ENCODE data around the gene MT1B. TPM values are rescaled to one million over a fixed set of nuclear protein-coding genes. Genes with fewer than 3 reads are reported as not detected.

MT1B gene
- total and polyA plus RNA-seq, 2 of the 4 experiments (the other 2 are of a cell fraction): not detected

GRCh38 chr16:56608043-56608875, 43.4 kb upstream of the MT1B start, which contains the start of gene MT2A:
MT2A (plus strand) TSS chr16:56608584; CDS start chr16:56608656, 72 bp downstream.
- peak within 1 kb of the TSS; percentile 87 for H2AFZ ChIP-seq (replicated peaks; ENCODE audit: low read length, poor library complexity)

More at GRCh38 chr16:56608043-56608875, 43.4 kb upstream of the MT1B start, which contains the start of gene MT2A:
- peak within 1 kb of the TSS; percentile 96 to 98 for H4K8ac ChIP-seq (ENCODE audit: low read depth in 2 of 2, low read length in 2 of 2)
- dilution Hi-C loops (cut with HindIII; ENCODE audit: low sequenced_read_pairs, unreplicated experiment): no loop called here
- H3K27ac ChIP-seq (ENCODE audit: insufficient read depth, low read length): peak within 1 kb of the TSS; percentile 99
- H3K79me1 ChIP-seq (ENCODE audit: low read depth in 1 of 2, low read length in 2 of 2): peaks cover under 1 to 44% of the 10 kb centered on the region in 2 experiments; a peak in 3 of 4 replicates
- peak within 1 kb of the TSS; percentile 97 for H2BK120ac ChIP-seq (ENCODE audit: low read depth, low read length)
- H3K4me2 ChIP-seq (ENCODE audit: low read depth, low read length): peak within 1 kb of the TSS; percentile 78
- peak within 1 kb of the TSS; percentile 95 for H2AK9ac ChIP-seq (replicated peaks; ENCODE audit: low read depth, low read length, poor library complexity)
- peak; percentile 59 for ATAC-seq (ENCODE audit: low read depth)
- H2BK5ac ChIP-seq (ENCODE audit: low read depth, low read length, poor library complexity, severe bottlenecking): peak within 1 kb of the TSS; percentile 98
- BruUV-seq (replicated peaks): no TSS peak
- POLR2A ChIA-PET (ENCODE audit: unreplicated experiment): interaction anchor here (0.5 to 2.5 kb wide), 2 partner anchors 18 to 116 kb away, joined by 4 to 37 read pairs; partner anchors contain the start of gene MT1E
- TF ChIP-seq MAFK (IDR thresholded peaks at IDR 0.05; ENCODE audit: low read depth, low read length) (no peak), USF2 (IDR thresholded peaks at IDR 0.05; ENCODE audit: low read depth, low read length) (no peak; the same call in 1 of the 2 replicates), RFX5 (IDR thresholded peaks at IDR 0.05; ENCODE audit: low read depth, low read length) (peak; percentile 76), CHD1 (IDR thresholded peaks at IDR 0.05; ENCODE audit: low read depth, low read length) (no peak), BHLHE40 (IDR thresholded peaks at IDR 0.05; ENCODE audit: low read depth, low read length) (peak; percentile 65), RCOR1 (IDR thresholded peaks at IDR 0.05; ENCODE audit: insufficient replicate concordance, low read length) (peak; percentile 7), POLR2A (IDR thresholded peaks at IDR 0.05; ENCODE audit: low read depth, low read length) (peak; percentile 96), RAD21 (IDR thresholded peaks at IDR 0.05; ENCODE audit: low read length) (no peak), FOS (IDR thresholded peaks at IDR 0.05; ENCODE audit: low read depth, low read length) (peak; percentile 72; the same call in 1 of the 2 replicates), MXI1 (IDR thresholded peaks at IDR 0.05; ENCODE audit: borderline replicate concordance, low read depth, low read length) (peak; percentile 94)
- H3K14ac ChIP-seq (replicated peaks; ENCODE audit: low read depth, low read length): peak within 1 kb of the TSS; percentile 99
- H4K20me1 ChIP-seq (ENCODE audit: insufficient read depth, low read length): peaks cover 11% of the 10 kb centered on the region
- CTCF ChIA-PET: interaction anchor here (0.7 kb wide), 1 partner anchor 94 kb away, joined by 5 read pairs; no protein-coding TSS in a partner anchor
- intact Hi-C loops (cut with micrococcal nuclease): loop anchor here (2.0 to 10.0 kb wide), 4 partner anchors 19 to 253 kb away; partner anchors contain the start of gene MT1X
- H3K56ac ChIP-seq (ENCODE audit: extremely low read depth, insufficient read depth, low read length): peak within 1 kb of the TSS; percentile 92
- H3K18ac ChIP-seq (ENCODE audit: low read depth, low read length): peak within 1 kb of the TSS; percentile 40
- peaks cover 30% of the 10 kb centered on the region for H3K4me1 ChIP-seq (ENCODE audit: control insufficient read depth, insufficient read depth, low read length)
- peak within 1 kb of the TSS; percentile 96 for H2BK20ac ChIP-seq (ENCODE audit: low read depth, low read length)
- peak within 1 kb of the TSS; percentile 99 for H3K23ac ChIP-seq (ENCODE audit: low read depth, low read length)
- in situ Hi-C loops (cut with MboI; ENCODE audit: low sequenced_read_pairs): no loop called here
- H3K9me1 ChIP-seq (ENCODE audit: insufficient read depth, low read length): peaks cover 22% of the 10 kb centered on the region
- WGBS, 2 experiments (ENCODE audit: extremely low coverage in 2 of 2, insufficient read length in 1 of 2): 1% methylated on average over 17 of the region's 62 CpGs; no CpG with 5 or more reads in 1 of the 2 experiments
- DNase-seq: peak; percentile 97
- H2BK15ac ChIP-seq (ENCODE audit: low read depth, low read length): peak within 1 kb of the TSS; percentile 97
- H4K5ac ChIP-seq (ENCODE audit: low read depth, low read length): peak within 1 kb of the TSS; percentile 97
- peak within 1 kb of the TSS; percentile 97 for H2AK5ac ChIP-seq (ENCODE audit: low read depth, low read length)
- peak within 1 kb of the TSS; percentile 98 for H4K91ac ChIP-seq (ENCODE audit: insufficient read depth, low read depth, low read length)
- peak within 1 kb of the TSS; percentile 83 for H3K9ac ChIP-seq (ENCODE audit: low read depth, low read length)
- no peaks in the 10 kb centered on the region for H3K9me3 ChIP-seq (ENCODE audit: control insufficient read depth, insufficient read depth, low read length)
- peak within 1 kb of the TSS; percentile 72 for H3K4me3 ChIP-seq (ENCODE audit: insufficient read depth, low read depth, low read length)
- no peaks in the 10 kb centered on the region for H3K27me3 ChIP-seq (ENCODE audit: control insufficient read depth, insufficient read depth, low read length)
- H3K36me3 ChIP-seq (ENCODE audit: control insufficient read depth, insufficient read depth, low read length): no peaks in the 10 kb centered on the region
- peak within 1 kb of the TSS; percentile 99 for H3K4ac ChIP-seq (ENCODE audit: low read depth, low read length)

Measured in IMR-90 (cell line).